BJ (cell line): Measurements from ENCODE around the gene CCT3. TPM values are rescaled to one million over a fixed set of nuclear protein-coding genes. Genes with fewer than 3 reads are reported as not detected.
A peak's percentile ranks its signal among the peaks of the same experiment; 100 is the strongest.

ENCODE experiments used
- CTCF ChIA-PET: fragments of 350-600 bp; formaldehyde crosslinking; extraction: SDS; loops from one replicate; lab custom pipeline; 2021; ENCODE audit warnings: antibody characterized with exemption, inconsistent platforms; lab: Yijun Ruan, JAX
- POLR2A ChIA-PET: fragments of 300-600 bp; sonication (Branson Sonifier 250); formaldehyde crosslinking; extraction: SDS; loops from one replicate; lab custom pipeline; 2021; ENCODE audit warnings: antibody characterized with exemption; lab: Charles Lee
- DNase-seq: peaks from one replicate; pipeline ENCODE4 v3.0.0-alpha.2; 2011; ENCODE audit warnings: low read depth
- H3K27me3 ChIP-seq: 2 replicates; pipeline ENCODE4 v1.6.0; 2011; ENCODE audit warnings: low read length; ENCODE audit not compliant: control insufficient read depth, insufficient read depth
- H3K36me3 ChIP-seq: 2 replicates; pipeline ENCODE4 v1.5.1; 2011; ENCODE audit warnings: low read length; ENCODE audit not compliant: control insufficient read depth, insufficient read depth
- H3K4me3 ChIP-seq: 2 replicates; pipeline ENCODE4 v1.5.1; 2011; ENCODE audit warnings: low read depth, mild to moderate bottlenecking, control low read depth, low read length
- CTCF ChIP-seq: IDR thresholded peaks from 2 replicates; pipeline ENCODE4 v1.5.1; 2011; ENCODE audit warnings: low read depth, mild to moderate bottlenecking, control low read depth, inconsistent platforms, low read length, moderate library complexity; ENCODE audit not compliant: insufficient read depth
- polyA plus RNA-seq: library from polyadenylated mRNA; depleted of rRNA; stranded (reverse); fragments of >200 nt; gene quantifications from 2 replicates; pipeline ENCODE4 v1.2.3, GENCODE V29; 2011

The CCT3 gene
- polyA plus RNA-seq, 1 experiment: 275 TPM

GRCh38 chr1:156368889-156369684 lies 31.0 kb upstream of the CCT3 start, which contains the start of gene RHBG:
Gene RHBG, plus strand, starts transcription at chr1:156369211. Its CDS starts 39 bp downstream, at chr1:156369250.
- H3K27me3 ChIP-seq: peaks cover 20% of the 10 kb centered on the region
- TF ChIP-seq CTCF: no peak
- ChIA-PET CTCF (interaction anchor here (0.8 to 2.0 kb wide), 5 partner anchors 10 to 17 kb away, joined by 3 to 9 read pairs (median 3); no protein-coding TSS in a partner anchor), POLR2A (no interaction called here)
- no peak for DNase-seq
- peak within 1 kb of the TSS; percentile 18 for H3K4me3 ChIP-seq
- H3K36me3 ChIP-seq: no peaks in the 10 kb centered on the region

- no peaks in the 10 kb centered on the region for H3K36me3 ChIP-seq
- no peak overlapping the region for H3K4me3 ChIP-seq
- H3K27me3 ChIP-seq: peaks cover 17% of the 10 kb centered on the region
- DNase-seq: no peak
- TF ChIP-seq CTCF: no peak
- CTCF ChIA-PET: interaction anchor here (0.6 to 2.0 kb wide), 2 partner anchors 9 to 256 kb away, joined by 3 to 9 read pairs; no protein-coding TSS in a partner anchor
- POLR2A ChIA-PET: no interaction called here
Observed at GRCh38 chr1:156368157-156368658, 30.1 kb upstream of the CCT3 start.

GRCh38 chr1:156367383-156368156 lies 29.5 kb upstream of the CCT3 start:
- POLR2A ChIA-PET: no interaction called here
- CTCF ChIA-PET: interaction anchor here (0.6 to 2.0 kb wide), 2 partner anchors 9 kb away, joined by 3 to 9 read pairs; no protein-coding TSS in a partner anchor
- DNase-seq: no peak
- TF ChIP-seq CTCF: no peak
- H3K4me3 ChIP-seq: no peak overlapping the region
- no peaks in the 10 kb centered on the region for H3K36me3 ChIP-seq
- H3K27me3 ChIP-seq: peaks cover 17% of the 10 kb centered on the region

GRCh38 chr1:156366378-156367166 lies 28.5 kb upstream of the CCT3 start:
- H3K27me3 ChIP-seq: peaks cover 12% of the 10 kb centered on the region
- no peak for TF ChIP-seq CTCF
- H3K36me3 ChIP-seq: no peaks in the 10 kb centered on the region
- DNase-seq: no peak
- CTCF ChIA-PET: interaction anchor here (0.6 to 1.3 kb wide), 5 partner anchors 10 to 80 kb away, joined by 3 to 4 read pairs (median 3); no protein-coding TSS in a partner anchor
- H3K4me3 ChIP-seq: no peak overlapping the region
- POLR2A ChIA-PET: no interaction called here
